NCI-H748 treated with DMSO at 0.1 percent for 48 hours (cell line): ENCODE results near the gene LRCOL1.

Experiments
- DNase-seq: peaks from one replicate; lab custom pipeline; 2025; lab: John Stamatoyannopoulos, UW

Gene LRCOL1

GRCh38 chr12:132619071-132619385 is 8.6 kb upstream of the LRCOL1 start:
- no peak for DNase-seq

- no peak for DNase-seq
These were observed 8.3 kb upstream of the LRCOL1 start, which contains the start of gene P2RX2 for GRCh38 chr12:132618683-132619043. P2RX2 (plus strand) TSS chr12:132618776; CDS start chr12:132618817, 41 bp downstream.

- DNase-seq, result no peak
These were observed 7.7 kb upstream of the LRCOL1 start for GRCh38 chr12:132617822-132618682.

GRCh38 chr12:132617135-132617701 is 6.8 kb upstream of the LRCOL1 start:
- DNase-seq, result no peak

GRCh38 chr12:132615579-132616038 is 5.2 kb upstream of the LRCOL1 start:
- no peak for DNase-seq

- DNase-seq, result peak; percentile 66
These were observed 4.6 kb upstream of the LRCOL1 start for GRCh38 chr12:132614861-132615578.

- no peak for DNase-seq
These were observed 3.6 kb upstream of the LRCOL1 start for GRCh38 chr12:132614029-132614428.

GRCh38 chr12:132611620-132612019 is 1.2 kb upstream of the LRCOL1 start:
- DNase-seq, result no peak

- DNase-seq, result no peak
These were observed 652 bp upstream of the LRCOL1 start for GRCh38 chr12:132610866-132611602.

GRCh38 chr12:132608231-132609171 is 1.9 kb downstream of the LRCOL1 start:
- DNase-seq, result no peak

- no peak for DNase-seq
These were observed 3.5 kb downstream of the LRCOL1 start for GRCh38 chr12:132606927-132607326.

GRCh38 chr12:132606466-132606865 is 3.9 kb downstream of the LRCOL1 start:
- DNase-seq, result no peak

- no peak for DNase-seq
These were observed 4.5 kb downstream of the LRCOL1 start for GRCh38 chr12:132605892-132606291.

GRCh38 chr12:132604668-132605441 is 5.5 kb downstream of the LRCOL1 start:
- DNase-seq, result no peak

GRCh38 chr12:132604151-132604618 is 6.2 kb downstream of the LRCOL1 start:
- DNase-seq, result no peak

GRCh38 chr12:132603240-132604150 is 6.9 kb downstream of the LRCOL1 start:
- no peak for DNase-seq

- DNase-seq, result no peak
These were observed 7.7 kb downstream of the LRCOL1 start for GRCh38 chr12:132602572-132603239.

- DNase-seq, result no peak
These were observed 9.1 kb downstream of the LRCOL1 start for GRCh38 chr12:132601171-132601883.
